Endometrial microvascular endothelial cells (primary cell): Measurements from ENCODE around the gene EIF3A. TPM values are rescaled to one million over a fixed set of nuclear protein-coding genes. Genes with fewer than 3 reads are reported as not detected.
"Not testable (repeated sequence)": the region's sequence is repeated elsewhere in the genome, so short reads cannot be mapped to it uniquely, and the experiment has no call there.

Source experiments
- in situ Hi-C: cut with HindIII; loops from 2 replicates; pipeline ENCODE4 v1.10.0; 2017; ENCODE audit warnings: low sequenced_read_pairs, low pct_unique_long_range_greater_than_20kb; ENCODE audit errors: inconsistent ontology term
- total RNA-seq: library from RNA; depleted of rRNA; stranded (reverse); fragments of >200 nt; gene quantifications from one replicate; pipeline ENCODE4 v1.2.3, GENCODE V29; 2015; ENCODE audit errors: inconsistent ontology term

The EIF3A gene
- total RNA-seq, 1 donor from 2014 or later: 87.0 TPM

DNA sequence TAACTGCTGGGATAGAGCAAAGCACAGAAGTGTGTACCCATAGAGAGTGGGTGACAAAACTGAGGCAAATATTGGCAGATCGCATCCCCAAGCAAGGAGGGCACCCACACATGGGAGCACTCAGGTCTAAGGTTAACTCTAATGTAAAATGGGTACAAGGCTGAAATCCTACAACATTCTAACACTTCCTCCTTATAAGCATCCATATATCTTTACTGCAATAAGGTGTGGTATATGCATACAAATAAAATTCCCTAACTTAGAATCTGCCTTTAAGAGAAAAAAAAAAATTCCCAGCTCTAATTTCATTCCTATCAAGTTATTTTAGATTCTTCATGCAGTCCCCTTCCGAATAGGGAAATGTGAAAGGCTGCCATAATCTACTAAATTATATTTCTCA is 18.7 kb downstream of the EIF3A start:
- in situ Hi-C loops: no loop called here

GRCh38 chr10:119061352-119061751 is 19.3 kb downstream of the EIF3A start:
- in situ Hi-C loops: no loop called here

DNA sequence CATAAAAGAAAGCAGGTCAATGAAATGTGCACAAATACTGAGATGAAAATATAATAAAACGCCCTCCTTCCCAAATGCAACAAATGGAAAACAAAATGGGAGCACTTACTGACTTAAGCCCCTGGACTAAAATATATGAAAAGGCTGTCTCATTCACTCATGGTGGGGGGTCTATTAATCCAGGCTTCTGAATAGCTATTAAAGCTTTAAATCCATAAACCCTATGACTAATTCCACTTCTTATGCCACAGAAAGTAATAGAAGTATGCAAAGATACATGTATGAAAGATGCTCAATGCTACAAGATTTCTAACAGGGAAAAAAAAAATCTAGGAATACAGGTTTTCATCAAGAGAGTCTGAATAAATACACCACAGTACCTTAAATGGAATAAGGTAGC is 20.5 kb downstream of the EIF3A start:
- in situ Hi-C loops: no loop called here

- in situ Hi-C loops: no loop called here
Measured at GRCh38 chr10:119059557-119059956, 21.1 kb downstream of the EIF3A start.

GRCh38 chr10:119058010-119058409 is 22.6 kb downstream of the EIF3A start:
- in situ Hi-C loops: no loop called here

- in situ Hi-C loops: no loop called here
Measured at GRCh38 chr10:119055472-119055871, 25.1 kb downstream of the EIF3A start.

DNA sequence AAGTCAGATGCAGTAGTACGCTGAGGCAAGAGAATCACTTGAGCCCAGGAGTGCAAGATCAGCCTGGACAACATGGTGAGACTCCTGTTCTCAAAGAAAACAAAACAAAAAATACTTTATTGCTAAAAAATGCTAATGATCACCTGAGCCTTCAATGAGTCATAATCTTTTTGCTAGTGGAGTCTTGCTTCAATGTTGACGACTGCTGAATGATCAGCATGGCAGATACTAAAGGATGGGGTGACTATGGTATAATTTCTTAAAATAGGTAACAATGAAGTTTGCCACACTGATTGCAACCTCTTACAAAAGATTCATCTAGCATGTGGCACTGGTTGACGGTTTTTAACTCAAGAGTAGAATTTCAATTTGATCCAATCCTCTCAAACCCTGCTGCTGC is 28.8 kb downstream of the EIF3A start:
- in situ Hi-C loops: no loop called here

DNA sequence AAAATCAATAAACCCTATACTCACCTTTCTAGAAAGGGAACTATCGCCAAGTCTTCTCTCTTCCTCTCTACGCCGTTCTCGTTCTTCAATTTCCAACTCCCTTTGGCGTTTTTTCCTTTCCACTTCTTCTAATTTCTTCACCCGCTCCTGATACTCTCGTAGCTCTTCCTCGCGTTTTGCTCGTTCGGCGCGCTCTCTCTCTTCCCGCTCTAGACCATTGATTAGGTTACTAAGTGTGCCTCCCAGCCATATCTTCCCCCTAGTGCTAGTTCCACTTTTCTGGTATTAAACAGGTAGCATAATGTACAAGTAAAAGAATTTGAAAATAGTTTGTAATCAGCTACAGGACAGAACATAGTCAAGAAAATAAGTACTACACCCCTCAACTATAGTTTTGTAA is 30.8 kb downstream of the EIF3A start:
- in situ Hi-C loops: no loop called here

- in situ Hi-C loops: no loop called here
Measured at GRCh38 chr10:119049361-119049760, 31.3 kb downstream of the EIF3A start.

DNA sequence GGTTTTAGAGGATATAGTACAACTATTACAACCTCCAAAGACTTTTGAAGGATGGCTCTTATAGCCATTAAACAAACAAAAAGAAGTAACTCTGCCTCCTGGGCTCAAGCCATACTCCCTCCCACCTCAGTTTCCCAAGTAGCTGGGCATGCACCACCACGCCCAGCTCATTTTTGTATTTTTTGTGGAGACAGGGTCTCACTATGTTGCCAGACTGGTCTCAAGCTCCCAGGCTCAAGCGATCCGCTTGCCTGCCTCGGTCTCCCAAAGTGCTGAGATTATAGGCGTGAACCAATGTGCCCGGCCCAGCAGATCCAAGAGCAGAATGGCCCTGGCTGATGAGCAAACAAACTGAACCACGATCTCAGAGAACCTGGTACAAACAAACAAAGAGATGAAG is 35.1 kb downstream of the EIF3A start:
- in situ Hi-C loops: no loop called here

- in situ Hi-C loops: no loop called here
Measured at GRCh38 chr10:119042169-119042568, 38.4 kb downstream of the EIF3A start.

- in situ Hi-C loops: no loop called here
Measured at GRCh38 chr10:119041326-119041725, 39.3 kb downstream of the EIF3A start.

- in situ Hi-C loops: no loop called here
Measured at GRCh38 chr10:119039161-119039560, 41.5 kb downstream of the EIF3A start.

DNA sequence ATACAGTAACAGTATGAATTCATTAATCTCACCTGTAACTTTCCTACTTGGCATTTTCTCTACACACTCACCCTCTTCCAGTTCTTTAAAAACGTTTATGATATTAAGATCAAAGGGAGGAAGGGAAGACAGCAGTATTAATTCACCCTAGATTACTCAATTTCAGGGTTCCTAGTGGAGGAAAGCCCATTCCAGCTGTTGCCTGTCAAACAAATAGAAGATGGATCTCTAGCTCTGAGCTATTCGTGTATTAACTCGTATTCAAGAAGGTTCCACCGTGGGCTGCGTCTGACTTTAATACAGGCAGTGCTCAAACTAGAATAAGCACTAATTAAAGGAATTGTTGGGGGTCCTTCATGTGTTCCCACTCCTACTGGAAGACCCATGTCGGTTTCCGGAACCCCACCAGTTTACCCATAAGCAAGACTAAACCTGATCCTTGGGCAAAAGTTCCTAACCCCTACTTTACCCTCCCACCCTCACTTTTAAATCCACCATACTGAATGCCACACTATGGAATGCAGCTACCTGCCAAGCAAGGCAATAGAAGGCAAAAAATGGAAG is 49.0 kb downstream of the EIF3A start:
- in situ Hi-C loops: no loop called here

GRCh38 chr10:119030421-119031250 is 50.0 kb downstream of the EIF3A start:
- in situ Hi-C loops: no loop called here

DNA sequence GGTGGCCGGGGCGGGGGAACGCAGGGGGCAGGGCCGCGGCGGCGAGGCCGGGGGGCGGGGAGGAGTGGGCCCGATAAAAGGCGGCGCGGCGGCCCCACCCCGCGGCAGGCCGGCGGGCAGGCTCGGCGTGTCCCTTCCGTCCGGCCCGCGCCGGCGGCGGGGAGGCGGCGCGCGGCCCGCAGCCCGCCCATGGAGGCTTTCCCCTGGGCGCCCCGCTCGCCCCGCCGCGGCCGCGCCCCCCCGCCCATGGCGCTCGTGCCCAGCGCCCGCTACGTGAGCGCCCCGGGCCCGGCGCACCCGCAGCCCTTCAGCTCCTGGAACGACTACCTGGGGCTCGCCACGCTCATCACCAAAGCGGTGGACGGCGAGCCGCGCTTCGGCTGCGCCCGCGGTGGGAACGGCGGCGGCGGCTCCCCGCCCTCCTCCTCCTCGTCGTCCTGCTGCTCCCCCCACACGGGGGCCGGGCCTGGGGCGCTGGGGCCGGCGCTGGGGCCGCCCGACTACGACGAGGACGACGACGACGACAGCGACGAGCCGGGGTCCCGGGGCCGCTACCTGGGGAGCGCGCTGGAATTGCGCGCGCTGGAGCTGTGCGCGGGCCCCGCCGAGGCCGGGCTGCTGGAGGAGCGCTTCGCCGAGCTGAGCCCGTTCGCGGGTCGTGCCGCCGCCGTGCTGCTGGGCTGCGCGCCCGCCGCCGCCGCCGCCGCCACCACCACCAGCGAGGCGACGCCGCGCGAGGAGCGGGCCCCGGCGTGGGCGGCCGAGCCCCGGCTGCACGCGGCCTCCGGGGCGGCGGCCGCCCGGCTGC is 50.8 kb downstream of the EIF3A start, which contains the start of gene NANOS1:
Gene NANOS1 (plus strand): TSS at position 102 of the 808 bp plus-strand sequence. CDS start 88 bp downstream, at position 190.
- in situ Hi-C loops: no loop called here

GRCh38 chr10:119028900-119029612 is 51.6 kb downstream of the EIF3A start:
- in situ Hi-C loops: no loop called here

DNA sequence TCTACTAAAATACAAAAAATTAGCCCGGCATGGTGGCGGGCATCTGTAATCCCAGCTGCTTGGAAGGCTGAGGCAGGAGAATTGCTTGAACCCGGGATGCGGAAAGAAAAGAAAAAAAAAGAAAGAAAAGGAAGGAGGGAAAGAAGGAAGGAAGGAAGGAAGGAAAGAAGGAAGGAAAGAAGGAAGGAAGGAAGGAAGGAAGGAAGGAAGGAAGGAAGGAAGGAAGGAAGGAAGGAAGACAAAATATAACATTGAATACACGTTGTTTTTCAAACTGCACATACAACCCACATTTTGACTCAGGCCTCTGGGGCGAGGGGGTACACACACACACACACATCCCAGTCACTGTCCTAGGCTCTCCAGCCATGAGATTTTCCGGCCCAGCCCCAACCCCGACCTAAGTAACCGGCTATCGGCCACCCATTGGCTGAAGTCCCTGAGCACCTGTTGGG is 52.1 kb downstream of the EIF3A start:
- in situ Hi-C loops: not testable (repeated sequence)
